Lung (tissue), 12 donors: ENCODE results near the gene HECTD2. TPM values are rescaled to one million over a fixed set of nuclear protein-coding genes. Genes with fewer than 3 reads are reported as not detected.

ENCODE experiments used
- ATAC-seq: fragments of 200-7000 bp; cut with Tn5 transposase; one replicate; pipeline ENCODE4 v1.9.1; 2020; ENCODE audit warnings: moderate number of reproducible peaks; ENCODE audit not compliant: insufficient read depth, low FRiP score
- DNase-seq, 3 donors: peaks; one replicate each; pipeline ENCODE4 v3.0.0-alpha.2; 2013 to 2017
- H3K27ac ChIP-seq, 2 donors: one replicate each; pipeline ENCODE4 v1.5.1; 2013; ENCODE audit warnings: mild to moderate bottlenecking in 2 of 2, moderate library complexity in 2 of 2, control low read depth in 1 of 2, inconsistent platforms in 1 of 2, low read depth in 1 of 2, low read length in 1 of 2
- H3K27me3 ChIP-seq, 3 donors: one replicate each; pipeline ENCODE4 v1.5.1; 2013; ENCODE audit warnings: low read length in 2 of 3; ENCODE audit not compliant: control insufficient read depth in 3 of 3, insufficient read depth in 3 of 3
- H3K36me3 ChIP-seq, 4 donors: one replicate each; pipeline ENCODE4 v1.5.1; 2013; ENCODE audit warnings: low read length in 4 of 4, mild to moderate bottlenecking in 1 of 4, moderate library complexity in 1 of 4; ENCODE audit not compliant: control insufficient read depth in 4 of 4, insufficient read depth in 4 of 4
- H3K4me1 ChIP-seq, 5 donors: one replicate each; pipeline ENCODE4 v1.5.1; 2013; ENCODE audit warnings: low read length in 5 of 5, mild to moderate bottlenecking in 2 of 5, moderate library complexity in 1 of 5; ENCODE audit not compliant: control insufficient read depth in 5 of 5, insufficient read depth in 5 of 5
- H3K4me3 ChIP-seq: one replicate; pipeline ENCODE4 v1.5.1; 2013; ENCODE audit warnings: mild to moderate bottlenecking, control low read depth, moderate library complexity
- H3K9ac ChIP-seq, 2 donors: one replicate each; pipeline ENCODE4 v1.5.1; 2013; ENCODE audit warnings: low read length in 2 of 2, control low read depth in 1 of 2; ENCODE audit not compliant: insufficient read depth in 1 of 2
- H3K9me3 ChIP-seq, 4 donors: one replicate each; pipeline ENCODE4 v1.5.1; 2013; ENCODE audit warnings: low read length in 3 of 4, mild to moderate bottlenecking in 1 of 4, moderate library complexity in 1 of 4; ENCODE audit not compliant: control insufficient read depth in 4 of 4, insufficient read depth in 3 of 4
- WGBS, 2 donors: extraction: QIAGEN DNeasy Blood & Tissue Kit; methylation state at CpG; one replicate each; pipeline ENCODE4 v1.1.7; 2013; 5-methylcytosine and 5-hydroxymethylcytosine counted together
- polyA plus RNA-seq, 2 donors: library from polyadenylated mRNA; stranded (reverse); fragments of 200-250 nt; gene quantifications; one replicate each; pipeline ENCODE4 v1.2.1, GENCODE V29; 2013
- total RNA-seq, 2 donors: library from RNA; depleted of rRNA in 1 of 2; stranded (reverse); fragments of >200 nt in 1 of 2; gene quantifications; one replicate each; pipeline ENCODE4 v1.2.1, GENCODE V29; 2014 to 2021
- TF ChIP-seq, protein P1 (sequence below): IDR thresholded peaks from 2 replicates; pipeline ENCODE4 v1.5.1; 2012; ENCODE audit warnings: mild to moderate bottlenecking; ENCODE audit errors: control extremely low read depth, extremely low read depth
- donor health status: control.
- donor health status: control.
- donor health status: Bipolar disorder and iron deficiency.
- donor health status: healthy.
- donor health status: DM: yes; HTN: yes; CAD: no.

The HECTD2 gene
- total and polyA plus RNA-seq, 4 donors, result 3.1 to 50.8 (median 7.2) TPM

DNA sequence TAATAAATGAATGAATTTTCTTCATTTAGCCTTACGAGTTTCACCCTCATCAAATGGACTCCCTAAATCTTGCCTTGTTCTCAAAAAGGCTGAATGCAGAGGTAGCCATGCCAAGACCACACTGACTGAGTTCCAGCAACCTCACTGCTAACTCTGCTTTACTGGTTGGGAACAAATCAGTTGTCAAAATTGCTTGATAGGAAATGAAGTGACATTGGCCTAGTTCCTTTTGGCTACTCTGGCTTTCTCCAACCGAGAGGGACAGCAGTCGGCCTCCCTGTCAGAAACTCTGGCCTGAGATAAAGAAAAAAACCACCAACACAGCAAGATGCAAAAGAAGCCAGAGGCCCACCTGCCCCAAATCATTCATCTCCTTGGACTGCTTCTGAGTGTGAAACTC is 135.7 kb downstream of the HECTD2 start:
- 77% methylated on average over 3 of the region's 3 CpGs for WGBS, 2 donors
- H3K27me3 ChIP-seq, result no peaks in the 10 kb centered on the region
- peaks cover 0 to 60% (median 13%) of the 10 kb centered on the region in 5 donors for H3K4me1 ChIP-seq
- peaks cover 0 to 4% (median 0%) of the 10 kb centered on the region in 4 donors for H3K9me3 ChIP-seq
- ATAC-seq (no peak), DNase-seq (peak; percentile 68 to 97 (median 94))
- TF ChIP-seq, protein P1, sequence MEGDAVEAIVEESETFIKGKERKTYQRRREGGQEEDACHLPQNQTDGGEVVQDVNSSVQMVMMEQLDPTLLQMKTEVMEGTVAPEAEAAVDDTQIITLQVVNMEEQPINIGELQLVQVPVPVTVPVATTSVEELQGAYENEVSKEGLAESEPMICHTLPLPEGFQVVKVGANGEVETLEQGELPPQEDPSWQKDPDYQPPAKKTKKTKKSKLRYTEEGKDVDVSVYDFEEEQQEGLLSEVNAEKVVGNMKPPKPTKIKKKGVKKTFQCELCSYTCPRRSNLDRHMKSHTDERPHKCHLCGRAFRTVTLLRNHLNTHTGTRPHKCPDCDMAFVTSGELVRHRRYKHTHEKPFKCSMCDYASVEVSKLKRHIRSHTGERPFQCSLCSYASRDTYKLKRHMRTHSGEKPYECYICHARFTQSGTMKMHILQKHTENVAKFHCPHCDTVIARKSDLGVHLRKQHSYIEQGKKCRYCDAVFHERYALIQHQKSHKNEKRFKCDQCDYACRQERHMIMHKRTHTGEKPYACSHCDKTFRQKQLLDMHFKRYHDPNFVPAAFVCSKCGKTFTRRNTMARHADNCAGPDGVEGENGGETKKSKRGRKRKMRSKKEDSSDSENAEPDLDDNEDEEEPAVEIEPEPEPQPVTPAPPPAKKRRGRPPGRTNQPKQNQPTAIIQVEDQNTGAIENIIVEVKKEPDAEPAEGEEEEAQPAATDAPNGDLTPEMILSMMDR, result no peak
- no peaks in the 10 kb centered on the region for H3K36me3 ChIP-seq
- H3K9ac ChIP-seq, result no peak overlapping the region
- no peak overlapping the region for H3K27ac ChIP-seq
- H3K4me3 ChIP-seq, result no peak overlapping the region

DNA sequence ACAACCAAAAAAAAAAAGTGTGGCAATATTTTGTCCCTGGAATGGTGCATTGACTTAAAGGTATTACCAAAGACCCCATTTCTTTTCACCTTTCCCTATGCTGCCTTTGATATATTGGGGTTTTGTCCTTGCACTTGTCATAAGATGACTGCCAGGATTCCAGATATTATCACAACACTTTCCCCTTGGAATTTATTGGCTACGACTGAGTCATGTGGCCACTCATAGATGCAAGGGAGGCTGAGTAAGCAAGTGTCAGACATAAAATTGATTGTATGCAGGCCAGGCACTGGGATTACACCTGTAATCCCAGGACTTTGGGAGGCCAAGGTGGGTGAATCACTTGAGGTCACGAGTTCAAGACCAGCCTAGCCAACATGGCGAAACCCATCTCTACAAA is 139.1 kb downstream of the HECTD2 start:
- TF ChIP-seq, protein P1, result no peak
- Histone ChIP-seq H3K9me3 (no peaks in the 10 kb centered on the region), H3K36me3 (no peaks in the 10 kb centered on the region), H3K9ac (no peak overlapping the region), H3K4me1 (peaks cover 0 to 56% (median 15%) of the 10 kb centered on the region in 5 donors), H3K27ac (no peak overlapping the region), H3K4me3 (no peak overlapping the region), H3K27me3 (no peaks in the 10 kb centered on the region)
- WGBS, 2 donors, result 93 to 94% methylated on average over 3 of the region's 3 CpGs
- no peak for DNase-seq
- no peak for ATAC-seq

DNA sequence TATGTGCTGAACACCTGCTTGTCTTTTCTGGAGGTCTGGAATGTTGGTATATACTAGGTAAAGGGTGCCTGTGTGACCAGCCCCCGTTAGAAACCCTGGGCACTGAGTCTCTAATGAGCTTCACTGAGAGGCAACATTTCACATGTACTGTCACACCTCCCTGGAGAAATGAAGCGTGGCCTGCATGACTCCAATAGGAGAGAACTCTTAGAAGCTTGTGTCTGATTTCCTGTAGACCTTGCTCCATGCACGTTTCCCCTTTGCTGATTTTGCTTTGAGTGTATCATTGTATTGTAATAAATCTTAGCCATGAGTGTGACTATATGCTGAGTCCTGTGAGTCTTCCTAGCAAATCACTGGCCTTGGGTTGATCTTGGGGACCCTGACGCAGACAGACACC is 139.9 kb downstream of the HECTD2 start:
- Histone ChIP-seq H3K27me3 (no peaks in the 10 kb centered on the region), H3K9ac (no peak overlapping the region), H3K27ac (no peak overlapping the region), H3K36me3 (no peaks in the 10 kb centered on the region), H3K9me3 (no peaks in the 10 kb centered on the region), H3K4me3 (no peak overlapping the region), H3K4me1 (peaks cover 0 to 48% (median 15%) of the 10 kb centered on the region in 5 donors)
- DNase-seq (no peak), ATAC-seq (no peak)
- 87 to 89% methylated on average over 4 of the region's 4 CpGs for WGBS, 2 donors
- TF ChIP-seq, protein P1, result no peak

DNA sequence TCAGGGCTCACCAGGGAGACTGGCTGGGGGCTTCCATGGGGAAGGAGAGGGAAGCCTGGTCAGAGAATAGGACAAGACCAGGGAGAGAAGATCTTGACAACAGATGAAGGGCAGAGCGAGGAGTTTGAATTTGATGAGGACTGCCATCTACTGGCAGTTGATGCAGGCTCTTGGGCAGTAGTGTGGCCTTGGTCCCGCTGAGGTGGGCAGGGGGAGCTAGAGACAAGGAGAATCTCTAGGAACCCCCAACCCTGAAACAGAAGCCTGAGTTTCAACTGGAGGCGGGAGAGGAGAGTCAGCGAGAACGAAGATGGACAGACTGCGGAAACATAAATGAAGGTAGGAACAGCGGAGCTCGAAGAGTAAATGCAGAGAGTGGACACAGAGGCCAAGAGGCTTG is 141.7 kb downstream of the HECTD2 start:
- TF ChIP-seq, protein P1, result peak; percentile 31
- DNase-seq, result peak; percentile 91 to 97 (median 96)
- H3K9ac ChIP-seq, result peak overlapping the region in 1 of 2 donors; percentile 57
- no peak overlapping the region for H3K4me3 ChIP-seq
- H3K27ac ChIP-seq, result no peak overlapping the region
- ATAC-seq, result no peak
- no peaks in the 10 kb centered on the region for H3K27me3 ChIP-seq
- no peaks in the 10 kb centered on the region for H3K9me3 ChIP-seq
- peaks cover 0 to 37% (median 12%) of the 10 kb centered on the region in 5 donors for H3K4me1 ChIP-seq
- H3K36me3 ChIP-seq, result no peaks in the 10 kb centered on the region
- 50 to 61% methylated on average over 8 of the region's 8 CpGs for WGBS, 2 donors
